ENCODE results near the gene TET2. TPM values are rescaled to one million over a fixed set of nuclear protein-coding genes. Genes with fewer than 3 reads are reported as not detected.

TET2 gene
- total RNA-seq, 1 donor from 2014 or later, result 42.1 TPM

DNA sequence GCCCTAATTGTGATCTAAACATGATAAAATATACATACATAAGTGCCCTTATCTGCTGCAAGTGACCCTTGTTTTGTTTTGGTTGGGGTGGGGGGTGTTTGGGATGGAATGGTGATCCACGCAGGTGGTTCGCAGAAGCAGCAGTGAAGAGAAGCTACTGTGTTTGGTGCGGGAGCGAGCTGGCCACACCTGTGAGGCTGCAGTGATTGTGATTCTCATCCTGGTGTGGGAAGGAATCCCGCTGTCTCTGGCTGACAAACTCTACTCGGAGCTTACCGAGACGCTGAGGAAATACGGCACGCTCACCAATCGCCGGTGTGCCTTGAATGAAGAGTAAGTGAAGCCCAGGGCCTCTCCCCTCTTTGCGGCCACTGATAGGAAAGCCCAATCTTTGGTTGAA is 96.8 kb downstream of the TET2 start:
- H3K27ac Mint-ChIP-seq, result no peak overlapping the region
- H3K27me3 Mint-ChIP-seq (ENCODE audit: low read depth), result no peaks in the 10 kb centered on the region
- H3K9me3 Mint-ChIP-seq, result peaks cover 4% of the 10 kb centered on the region
- no peak overlapping the region for H3K4me3 Mint-ChIP-seq
- peaks cover 2% of the 10 kb centered on the region for H3K4me1 Mint-ChIP-seq
- peaks cover 23% of the 10 kb centered on the region for H3K36me3 Mint-ChIP-seq
- TF ChIP-seq, protein P1, sequence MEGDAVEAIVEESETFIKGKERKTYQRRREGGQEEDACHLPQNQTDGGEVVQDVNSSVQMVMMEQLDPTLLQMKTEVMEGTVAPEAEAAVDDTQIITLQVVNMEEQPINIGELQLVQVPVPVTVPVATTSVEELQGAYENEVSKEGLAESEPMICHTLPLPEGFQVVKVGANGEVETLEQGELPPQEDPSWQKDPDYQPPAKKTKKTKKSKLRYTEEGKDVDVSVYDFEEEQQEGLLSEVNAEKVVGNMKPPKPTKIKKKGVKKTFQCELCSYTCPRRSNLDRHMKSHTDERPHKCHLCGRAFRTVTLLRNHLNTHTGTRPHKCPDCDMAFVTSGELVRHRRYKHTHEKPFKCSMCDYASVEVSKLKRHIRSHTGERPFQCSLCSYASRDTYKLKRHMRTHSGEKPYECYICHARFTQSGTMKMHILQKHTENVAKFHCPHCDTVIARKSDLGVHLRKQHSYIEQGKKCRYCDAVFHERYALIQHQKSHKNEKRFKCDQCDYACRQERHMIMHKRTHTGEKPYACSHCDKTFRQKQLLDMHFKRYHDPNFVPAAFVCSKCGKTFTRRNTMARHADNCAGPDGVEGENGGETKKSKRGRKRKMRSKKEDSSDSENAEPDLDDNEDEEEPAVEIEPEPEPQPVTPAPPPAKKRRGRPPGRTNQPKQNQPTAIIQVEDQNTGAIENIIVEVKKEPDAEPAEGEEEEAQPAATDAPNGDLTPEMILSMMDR (IDR thresholded peaks at IDR 0.05; ENCODE audit: unreplicated experiment), result no peak
- no peak for DNase-seq (ENCODE audit: low spot score in 2 of 2, unreplicated experiment in 2 of 2)

DNA sequence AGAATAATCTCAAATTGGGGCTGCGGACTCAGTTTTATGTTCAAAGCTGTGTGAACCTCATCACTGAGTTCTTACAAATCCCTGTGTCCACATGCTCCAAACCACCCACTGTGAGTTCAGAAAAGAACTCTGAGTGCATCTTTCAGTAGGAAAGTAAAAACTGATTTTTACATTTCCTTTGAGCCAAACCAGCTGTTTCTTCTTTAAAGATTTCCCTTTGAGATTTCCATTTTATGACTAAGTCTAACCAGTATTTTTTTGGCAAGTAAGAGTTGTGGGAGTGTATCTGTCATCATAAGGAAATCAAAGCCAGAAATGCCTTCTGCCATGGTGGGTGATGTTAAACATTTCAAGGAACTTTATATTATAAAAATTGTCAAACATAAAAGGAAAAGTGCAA is 100.0 kb downstream of the TET2 start:
- no peaks in the 10 kb centered on the region for H3K27me3 Mint-ChIP-seq (ENCODE audit: low read depth)
- H3K4me1 Mint-ChIP-seq, result peaks cover 2% of the 10 kb centered on the region
- H3K27ac Mint-ChIP-seq, result no peak overlapping the region
- TF ChIP-seq, protein P1 (IDR thresholded peaks at IDR 0.05; ENCODE audit: unreplicated experiment), result no peak
- H3K9me3 Mint-ChIP-seq, result no peaks in the 10 kb centered on the region
- no peak overlapping the region for H3K4me3 Mint-ChIP-seq
- peaks cover 23% of the 10 kb centered on the region for H3K36me3 Mint-ChIP-seq
- no peak for DNase-seq (ENCODE audit: low spot score in 2 of 2, unreplicated experiment in 2 of 2)

DNA sequence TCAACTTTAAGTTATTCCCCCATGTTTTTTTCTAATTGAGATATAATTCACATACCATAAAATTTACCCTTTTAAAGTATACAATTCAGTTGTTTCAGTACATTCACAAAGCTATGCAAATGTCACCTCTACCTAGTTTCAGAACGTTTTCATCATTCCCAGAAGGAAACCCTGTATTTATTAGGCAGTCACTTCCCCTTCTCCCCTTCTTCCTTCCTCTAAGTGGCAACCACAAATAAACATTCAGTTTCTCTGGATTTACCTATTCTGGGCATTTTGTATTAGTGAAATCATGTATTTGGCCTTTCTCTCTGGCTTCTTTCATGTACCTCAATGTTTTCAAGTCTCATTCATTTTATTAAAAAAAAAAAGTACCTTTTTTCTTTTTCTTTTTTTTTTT is 101.9 kb downstream of the TET2 start:
- Mint-ChIP-seq H3K4me3 (no peak overlapping the region), H3K4me1 (peaks cover 2% of the 10 kb centered on the region), H3K36me3 (peaks cover 38% of the 10 kb centered on the region), H3K27ac (no peak overlapping the region), H3K9me3 (peaks cover 13% of the 10 kb centered on the region), H3K27me3 (ENCODE audit: low read depth) (no peaks in the 10 kb centered on the region)
- no peak for DNase-seq (ENCODE audit: low spot score in 2 of 2, unreplicated experiment in 2 of 2)
- TF ChIP-seq, protein P1 (IDR thresholded peaks at IDR 0.05; ENCODE audit: unreplicated experiment), result no peak

DNA sequence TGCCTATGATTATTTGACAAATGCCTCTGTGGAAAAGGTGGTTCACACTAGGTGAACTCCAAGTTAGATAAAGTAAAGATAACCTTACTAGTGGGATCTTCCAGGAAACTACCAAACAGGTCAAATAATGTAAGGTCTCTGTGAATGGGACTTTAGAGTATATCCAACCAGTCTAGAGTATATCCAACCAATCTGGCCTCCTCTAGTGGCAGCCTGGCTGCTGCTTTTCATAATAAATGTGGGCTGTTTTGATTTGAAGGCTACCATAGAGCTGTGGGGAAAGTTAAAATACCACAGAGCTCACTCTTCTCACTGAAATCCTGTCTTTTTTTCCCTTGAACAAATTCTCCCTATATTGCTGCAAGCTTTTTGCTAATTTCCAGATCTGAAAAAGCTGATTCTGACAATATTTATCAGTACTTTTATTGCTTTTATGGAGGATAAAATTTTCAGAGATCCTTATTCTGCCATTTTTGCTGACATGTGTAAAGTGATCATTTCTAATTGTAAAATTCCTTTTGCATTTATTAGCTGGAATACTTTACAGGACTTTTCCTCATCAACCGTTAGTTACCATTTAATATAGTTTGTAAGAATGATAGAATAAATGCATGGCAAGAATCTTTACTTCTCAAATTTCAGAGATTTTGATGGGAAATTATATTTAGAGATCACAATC is 111.3 kb downstream of the TET2 start:
- Mint-ChIP-seq H3K36me3 (peaks cover 43% of the 10 kb centered on the region), H3K27ac (no peak overlapping the region), H3K4me3 (no peak overlapping the region), H3K9me3 (peaks cover 29% of the 10 kb centered on the region), H3K27me3 (ENCODE audit: low read depth) (no peaks in the 10 kb centered on the region), H3K4me1 (no peaks in the 10 kb centered on the region)
- no peak for DNase-seq (ENCODE audit: low spot score in 2 of 2, unreplicated experiment in 2 of 2)
- TF ChIP-seq, protein P1 (IDR thresholded peaks at IDR 0.05; ENCODE audit: unreplicated experiment), result no peak

DNA sequence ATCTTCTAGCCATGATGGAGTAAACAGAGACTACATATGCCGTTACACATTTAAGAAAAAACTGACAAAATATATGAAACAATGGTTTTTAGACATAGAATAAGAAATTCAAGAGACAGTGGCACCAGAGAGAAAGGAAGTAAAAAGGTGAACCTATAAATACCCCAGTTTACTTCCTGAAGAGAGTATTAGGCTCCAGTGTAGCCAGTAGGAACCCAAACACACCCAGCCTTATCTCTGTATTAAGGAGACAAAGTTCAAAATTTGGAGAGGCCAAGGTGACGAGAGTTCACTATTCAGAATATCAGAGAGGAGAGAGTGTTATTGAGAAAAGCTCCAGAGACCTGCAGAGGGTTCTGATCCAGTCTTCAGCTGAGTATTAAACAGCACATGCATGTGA is 119.0 kb downstream of the TET2 start:
- H3K9me3 Mint-ChIP-seq, result no peaks in the 10 kb centered on the region
- TF ChIP-seq, protein P1 (IDR thresholded peaks at IDR 0.05; ENCODE audit: unreplicated experiment), result no peak
- DNase-seq (ENCODE audit: low spot score in 2 of 2, unreplicated experiment in 2 of 2), result no peak
- H3K4me3 Mint-ChIP-seq, result no peak overlapping the region
- peaks cover 51% of the 10 kb centered on the region for H3K36me3 Mint-ChIP-seq
- no peaks in the 10 kb centered on the region for H3K4me1 Mint-ChIP-seq
- no peaks in the 10 kb centered on the region for H3K27me3 Mint-ChIP-seq (ENCODE audit: low read depth)
- no peak overlapping the region for H3K27ac Mint-ChIP-seq

All from mesothelial cell of epicardium (in vitro differentiated cells).